ENCODE results near the gene AIF1L. TPM values are rescaled to one million over a fixed set of nuclear protein-coding genes. Genes with fewer than 3 reads are reported as not detected.

The AIF1L gene
- total and polyA plus RNA-seq, 2 donors (not counting 1 experiment from before 2014, with no cell fraction given) = 2.3 to 3.3 TPM

DNA sequence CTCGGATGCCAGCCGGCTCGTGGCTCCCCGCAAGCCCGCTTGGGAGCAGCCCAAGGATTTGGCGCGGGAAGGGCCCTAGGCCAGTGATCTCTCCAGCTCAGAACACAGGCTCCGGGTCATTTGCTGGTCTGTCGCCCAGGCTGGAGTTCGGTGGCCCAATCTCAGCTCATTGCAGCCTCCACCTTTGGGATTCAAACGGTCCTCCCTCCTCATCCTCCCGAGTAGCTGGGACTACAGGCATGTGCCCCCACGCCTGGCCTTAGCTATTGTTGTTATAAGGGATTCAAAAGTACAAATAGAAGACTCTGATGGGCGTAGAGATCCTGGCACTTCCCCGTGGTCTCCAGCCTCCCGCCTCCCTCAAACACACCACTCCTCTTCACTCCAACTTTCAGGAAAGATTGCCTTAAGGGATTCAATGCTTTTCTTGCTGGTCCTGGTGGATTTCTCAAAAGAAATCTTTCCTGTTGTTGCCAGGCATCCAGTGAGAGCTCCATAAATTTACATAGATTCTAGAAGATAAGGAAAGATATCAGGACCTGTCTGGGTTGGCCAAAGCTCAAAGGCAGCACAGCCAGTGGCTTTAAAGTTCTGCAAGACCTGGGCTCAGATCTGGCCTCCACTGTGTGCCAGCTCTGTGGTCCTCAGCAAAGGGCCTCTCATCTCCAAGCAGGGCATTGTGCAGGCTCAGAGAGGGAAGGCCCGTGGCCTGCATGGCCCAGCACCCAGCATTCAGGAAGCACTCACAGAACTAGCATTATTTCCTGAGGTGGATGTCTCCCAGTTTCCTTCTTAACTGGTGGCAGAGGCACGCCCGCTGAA lies 1.0 kb downstream of the AIF1L start:
- Histone ChIP-seq H2AFZ (ENCODE audit: low read length) (no peak overlapping the region), H4K20me1 (ENCODE audit: control insufficient read depth, extremely low read depth, insufficient read depth, low read length) (no peaks in the 10 kb centered on the region)

DNA sequence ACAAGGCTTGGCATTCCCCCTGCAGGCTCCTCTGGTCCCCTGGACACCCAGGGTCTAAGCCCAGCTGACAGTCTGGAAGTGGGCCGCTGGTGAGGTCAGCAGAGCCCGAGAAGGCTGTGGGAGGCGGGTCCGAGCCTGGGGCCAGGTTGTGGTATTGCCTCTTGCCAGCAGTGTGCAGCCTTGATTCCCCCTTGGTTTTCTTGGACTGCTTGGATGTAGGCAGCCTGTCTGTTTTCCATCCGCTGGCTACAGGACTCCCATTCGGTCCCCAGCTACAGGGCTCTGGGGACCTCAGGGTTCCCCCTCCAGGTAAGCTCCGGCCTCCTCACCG lies 1.6 kb downstream of the AIF1L start:
- peaks cover 38% of the 10 kb centered on the region for H3K27me3 ChIP-seq (ENCODE audit: control insufficient read depth, insufficient read depth, low read length)
- H3K27ac ChIP-seq (ENCODE audit: insufficient read depth, low read length) = no peak overlapping the region
- H3K4me3 ChIP-seq (replicated peaks in 1 of 4; ENCODE audit: control extremely low read depth in 1 of 4, insufficient read depth in 1 of 4, low read depth in 3 of 4, low read length in 4 of 4) = no peak overlapping the region
- no peaks in the 10 kb centered on the region for H3K36me3 ChIP-seq (ENCODE audit: control insufficient read depth, insufficient read depth, low read length)
- no peak overlapping the region for H3K9ac ChIP-seq (ENCODE audit: insufficient read depth, low read length)
- no peaks in the 10 kb centered on the region for H4K20me1 ChIP-seq (ENCODE audit: control insufficient read depth, extremely low read depth, insufficient read depth, low read length)
- no peak for DNase-seq (ENCODE audit: low read depth in 2 of 2)
- no peak overlapping the region for H3K4me2 ChIP-seq (ENCODE audit: extremely low read depth, insufficient read depth, low read length)
- no peaks in the 10 kb centered on the region for H3K9me3 ChIP-seq (ENCODE audit: control insufficient read depth, insufficient read depth, low read depth, low read length)
- H2AFZ ChIP-seq (ENCODE audit: low read length) = no peak overlapping the region
- peaks cover 5% of the 10 kb centered on the region for H3K4me1 ChIP-seq (ENCODE audit: control insufficient read depth, extremely low read depth, insufficient read depth, low read length)
- H3K79me2 ChIP-seq (ENCODE audit: control insufficient read depth, insufficient read depth, low read length) = no peaks in the 10 kb centered on the region
- TF ChIP-seq, protein P1, sequence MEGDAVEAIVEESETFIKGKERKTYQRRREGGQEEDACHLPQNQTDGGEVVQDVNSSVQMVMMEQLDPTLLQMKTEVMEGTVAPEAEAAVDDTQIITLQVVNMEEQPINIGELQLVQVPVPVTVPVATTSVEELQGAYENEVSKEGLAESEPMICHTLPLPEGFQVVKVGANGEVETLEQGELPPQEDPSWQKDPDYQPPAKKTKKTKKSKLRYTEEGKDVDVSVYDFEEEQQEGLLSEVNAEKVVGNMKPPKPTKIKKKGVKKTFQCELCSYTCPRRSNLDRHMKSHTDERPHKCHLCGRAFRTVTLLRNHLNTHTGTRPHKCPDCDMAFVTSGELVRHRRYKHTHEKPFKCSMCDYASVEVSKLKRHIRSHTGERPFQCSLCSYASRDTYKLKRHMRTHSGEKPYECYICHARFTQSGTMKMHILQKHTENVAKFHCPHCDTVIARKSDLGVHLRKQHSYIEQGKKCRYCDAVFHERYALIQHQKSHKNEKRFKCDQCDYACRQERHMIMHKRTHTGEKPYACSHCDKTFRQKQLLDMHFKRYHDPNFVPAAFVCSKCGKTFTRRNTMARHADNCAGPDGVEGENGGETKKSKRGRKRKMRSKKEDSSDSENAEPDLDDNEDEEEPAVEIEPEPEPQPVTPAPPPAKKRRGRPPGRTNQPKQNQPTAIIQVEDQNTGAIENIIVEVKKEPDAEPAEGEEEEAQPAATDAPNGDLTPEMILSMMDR (conservative IDR thresholded peaks at IDR 0.05 in 1 of 2, IDR thresholded peaks at IDR 0.05 in 1 of 2; ENCODE audit: low read depth in 1 of 2, low read length in 2 of 2) = no peak
- TF ChIP-seq EZH2 (IDR thresholded peaks at IDR 0.05; ENCODE audit: low read length, missing control alignments) = no peak

More for the DNA sequence above, 1.0 kb downstream of the AIF1L start:
- no peak overlapping the region for H3K27ac ChIP-seq (ENCODE audit: insufficient read depth, low read length)
- H3K4me2 ChIP-seq (ENCODE audit: extremely low read depth, insufficient read depth, low read length) = no peak overlapping the region
- TF ChIP-seq EZH2 (IDR thresholded peaks at IDR 0.05; ENCODE audit: low read length, missing control alignments) = peak; percentile 79
- TF ChIP-seq, protein P1 (conservative IDR thresholded peaks at IDR 0.05 in 1 of 2, IDR thresholded peaks at IDR 0.05 in 1 of 2; ENCODE audit: low read depth in 1 of 2, low read length in 2 of 2) = no peak
- H3K9ac ChIP-seq (ENCODE audit: insufficient read depth, low read length) = no peak overlapping the region
- peak overlapping the region in 1 of 4 experiments; percentile 51 for H3K4me3 ChIP-seq (replicated peaks in 1 of 4; ENCODE audit: control extremely low read depth in 1 of 4, insufficient read depth in 1 of 4, low read depth in 3 of 4, low read length in 4 of 4)
- H3K79me2 ChIP-seq (ENCODE audit: control insufficient read depth, insufficient read depth, low read length) = no peaks in the 10 kb centered on the region
- H3K27me3 ChIP-seq (ENCODE audit: control insufficient read depth, insufficient read depth, low read length) = peaks cover 38% of the 10 kb centered on the region
- no peaks in the 10 kb centered on the region for H3K9me3 ChIP-seq (ENCODE audit: control insufficient read depth, insufficient read depth, low read depth, low read length)
- no peaks in the 10 kb centered on the region for H3K36me3 ChIP-seq (ENCODE audit: control insufficient read depth, insufficient read depth, low read length)
- H3K4me1 ChIP-seq (ENCODE audit: control insufficient read depth, extremely low read depth, insufficient read depth, low read length) = peaks cover 5% of the 10 kb centered on the region
- no peak for DNase-seq (ENCODE audit: low read depth in 2 of 2)

DNA sequence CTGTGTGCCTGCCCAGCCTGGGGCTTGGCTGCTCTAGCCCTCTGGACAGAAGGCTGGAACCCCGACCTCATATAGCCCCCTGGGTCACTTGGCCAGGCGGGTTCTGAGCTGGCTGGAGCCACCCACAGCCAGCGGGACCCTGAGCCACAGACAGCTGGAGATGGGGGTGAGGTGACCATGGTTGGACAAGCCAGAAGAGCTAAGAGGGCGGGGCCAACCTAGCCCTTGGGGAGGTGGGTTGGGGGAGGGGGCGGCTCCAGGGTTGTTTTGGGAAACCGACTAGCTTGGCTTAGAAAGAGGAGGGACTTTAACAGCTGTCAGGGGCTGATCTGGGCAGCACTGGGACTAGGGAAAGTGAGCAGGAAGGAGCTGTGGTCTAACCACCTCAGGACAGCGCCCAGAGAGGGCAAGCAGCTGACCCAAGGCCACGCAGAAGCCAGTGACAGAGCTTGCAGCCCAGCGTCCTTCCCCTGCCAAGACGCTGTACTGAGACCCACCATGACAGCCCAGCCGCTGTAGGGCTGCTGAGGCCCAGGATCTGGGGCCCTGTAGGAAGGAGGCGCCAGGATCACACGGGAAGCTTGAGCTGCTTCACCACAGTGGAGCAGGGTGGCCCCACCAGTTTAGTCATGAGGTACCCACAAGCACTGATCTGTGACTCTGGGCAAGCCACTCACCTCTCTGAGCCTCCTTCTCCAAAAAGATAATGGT lies 2.2 kb downstream of the AIF1L start:
- H2AFZ ChIP-seq (ENCODE audit: low read length) = no peak overlapping the region
- peaks cover 5% of the 10 kb centered on the region for H3K4me1 ChIP-seq (ENCODE audit: control insufficient read depth, extremely low read depth, insufficient read depth, low read length)
- no peaks in the 10 kb centered on the region for H4K20me1 ChIP-seq (ENCODE audit: control insufficient read depth, extremely low read depth, insufficient read depth, low read length)
- no peaks in the 10 kb centered on the region for H3K9me3 ChIP-seq (ENCODE audit: control insufficient read depth, insufficient read depth, low read depth, low read length)
- no peak overlapping the region for H3K4me3 ChIP-seq (replicated peaks in 1 of 4; ENCODE audit: control extremely low read depth in 1 of 4, insufficient read depth in 1 of 4, low read depth in 3 of 4, low read length in 4 of 4)
- no peak overlapping the region for H3K9ac ChIP-seq (ENCODE audit: insufficient read depth, low read length)
- TF ChIP-seq EZH2 (IDR thresholded peaks at IDR 0.05; ENCODE audit: low read length, missing control alignments) = no peak
- TF ChIP-seq, protein P1 (conservative IDR thresholded peaks at IDR 0.05 in 1 of 2, IDR thresholded peaks at IDR 0.05 in 1 of 2; ENCODE audit: low read depth in 1 of 2, low read length in 2 of 2) = no peak
- no peak for DNase-seq (ENCODE audit: low read depth in 2 of 2)
- peaks cover 38% of the 10 kb centered on the region for H3K27me3 ChIP-seq (ENCODE audit: control insufficient read depth, insufficient read depth, low read length)
- H3K36me3 ChIP-seq (ENCODE audit: control insufficient read depth, insufficient read depth, low read length) = no peaks in the 10 kb centered on the region
- H3K4me2 ChIP-seq (ENCODE audit: extremely low read depth, insufficient read depth, low read length) = no peak overlapping the region
- no peak overlapping the region for H3K27ac ChIP-seq (ENCODE audit: insufficient read depth, low read length)
- H3K79me2 ChIP-seq (ENCODE audit: control insufficient read depth, insufficient read depth, low read length) = no peaks in the 10 kb centered on the region

All from fibroblast of lung (primary cell).